Measurements from ENCODE around the gene GPR137. TPM values are rescaled to one million over a fixed set of nuclear protein-coding genes. Genes with fewer than 3 reads are reported as not detected.

GPR137 gene
- total RNA-seq, 1 donor from 2014 or later: 57.8 TPM

DNA sequence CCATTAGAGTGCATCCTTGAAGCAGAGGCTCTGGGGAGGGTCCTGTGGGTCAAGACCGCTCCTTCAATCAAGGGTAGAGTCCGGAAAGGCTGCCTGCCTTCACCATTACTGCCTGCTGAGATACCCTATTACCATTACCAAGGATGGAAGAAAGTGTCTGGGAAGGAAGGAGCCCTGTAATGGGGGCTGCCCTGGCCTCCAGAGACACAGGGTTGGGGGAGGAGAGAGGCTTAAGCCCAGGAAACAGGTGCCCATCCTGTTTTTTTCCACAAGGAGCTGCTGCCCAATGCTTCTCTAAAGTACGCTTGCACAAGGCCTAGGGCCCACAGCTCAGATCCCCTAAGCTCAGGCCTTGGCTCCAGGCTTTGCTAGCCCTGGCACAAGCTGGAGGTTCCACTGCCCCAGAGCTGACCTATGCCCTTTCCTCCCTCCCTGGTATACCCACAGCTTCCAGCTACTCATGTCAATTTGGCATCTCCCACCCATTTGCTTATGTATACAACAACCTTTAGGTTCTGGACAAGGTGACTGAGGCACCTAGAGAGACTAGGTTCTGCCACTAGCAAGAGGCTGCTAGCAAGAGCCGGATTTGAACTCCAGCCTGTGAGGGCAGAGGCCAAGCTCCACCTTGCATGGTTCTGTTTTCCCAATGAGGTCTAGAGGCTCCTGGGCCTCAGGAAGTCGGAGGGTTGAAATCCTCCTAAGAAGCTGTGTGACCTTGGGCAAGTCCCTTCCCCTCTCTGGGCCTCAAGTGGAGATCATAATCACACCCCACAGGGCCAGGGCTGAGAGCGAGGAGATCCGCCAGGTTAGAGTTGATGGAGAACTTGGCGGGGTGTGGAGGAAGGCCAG is 35.9 kb upstream of the GPR137 start:
- Mint-ChIP-seq H3K27me3 (ENCODE audit: low read depth) (no peaks in the 10 kb centered on the region), H3K9me3 (ENCODE audit: low read depth) (no peaks in the 10 kb centered on the region), H3K36me3 (ENCODE audit: low read depth) (no peaks in the 10 kb centered on the region), H3K4me3 (ENCODE audit: unreplicated experiment) (no peak overlapping the region), H3K27ac (ENCODE audit: unreplicated experiment) (no peak overlapping the region), H3K4me1 (ENCODE audit: low read depth) (peaks cover 34% of the 10 kb centered on the region)
- DNase-seq (ENCODE audit: low spot score): no peak
- TF ChIP-seq CTCF (IDR thresholded peaks at IDR 0.05): no peak

GRCh38 chr11:64250415-64251015 is 35.1 kb upstream of the GPR137 start:
- Mint-ChIP-seq H3K4me3 (ENCODE audit: unreplicated experiment) (peak overlapping the region; percentile 77), H3K9me3 (ENCODE audit: low read depth) (no peaks in the 10 kb centered on the region), H3K36me3 (ENCODE audit: low read depth) (no peaks in the 10 kb centered on the region), H3K27ac (ENCODE audit: unreplicated experiment) (no peak overlapping the region), H3K4me1 (ENCODE audit: low read depth) (peaks cover 30% of the 10 kb centered on the region), H3K27me3 (ENCODE audit: low read depth) (no peaks in the 10 kb centered on the region)
- no peak for DNase-seq (ENCODE audit: low spot score)
- TF ChIP-seq CTCF (IDR thresholded peaks at IDR 0.05): no peak

GRCh38 chr11:64251016-64251752 is 34.5 kb upstream of the GPR137 start, which contains the start of gene PLCB3:
Gene PLCB3, plus strand, starts transcription at chr11:64251530. Its CDS starts 120 bp downstream, at chr11:64251650.
- H3K27ac Mint-ChIP-seq (ENCODE audit: unreplicated experiment): peak within 1 kb of the TSS; percentile 75
- peaks cover 30% of the 10 kb centered on the region for H3K4me1 Mint-ChIP-seq (ENCODE audit: low read depth)
- peak within 1 kb of the TSS; percentile 91 for H3K4me3 Mint-ChIP-seq (ENCODE audit: unreplicated experiment)
- peak; percentile 87 for TF ChIP-seq CTCF (IDR thresholded peaks at IDR 0.05)
- H3K36me3 Mint-ChIP-seq (ENCODE audit: low read depth): peaks cover under 1% of the 10 kb centered on the region
- H3K27me3 Mint-ChIP-seq (ENCODE audit: low read depth): no peaks in the 10 kb centered on the region
- no peaks in the 10 kb centered on the region for H3K9me3 Mint-ChIP-seq (ENCODE audit: low read depth)
- DNase-seq (ENCODE audit: low spot score): no peak

DNA sequence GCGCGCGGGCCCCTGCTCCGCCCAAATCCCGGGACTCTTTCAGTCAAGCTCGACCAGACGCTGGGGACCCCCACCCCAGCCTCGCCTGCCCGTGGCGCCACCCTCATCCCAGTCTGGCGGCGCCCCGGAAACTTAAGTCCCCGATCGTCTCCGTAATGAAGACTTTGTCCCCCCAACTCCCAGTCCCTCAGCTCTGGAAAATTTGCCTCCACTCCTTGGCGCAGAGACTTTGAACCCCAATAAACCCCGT is 34.0 kb upstream of the GPR137 start:
- Mint-ChIP-seq H3K9me3 (ENCODE audit: low read depth) (no peaks in the 10 kb centered on the region), H3K4me3 (ENCODE audit: unreplicated experiment) (peak overlapping the region; percentile 91), H3K27me3 (ENCODE audit: low read depth) (no peaks in the 10 kb centered on the region), H3K27ac (ENCODE audit: unreplicated experiment) (peak overlapping the region; percentile 75), H3K4me1 (ENCODE audit: low read depth) (peaks cover 30% of the 10 kb centered on the region), H3K36me3 (ENCODE audit: low read depth) (peaks cover 3% of the 10 kb centered on the region)
- DNase-seq (ENCODE audit: low spot score): no peak
- no peak for TF ChIP-seq CTCF (IDR thresholded peaks at IDR 0.05)

All from chondrocyte (in vitro differentiated cells).